ENCODE measurements around the gene HOXC12.

The HOXC12 gene

DNA sequence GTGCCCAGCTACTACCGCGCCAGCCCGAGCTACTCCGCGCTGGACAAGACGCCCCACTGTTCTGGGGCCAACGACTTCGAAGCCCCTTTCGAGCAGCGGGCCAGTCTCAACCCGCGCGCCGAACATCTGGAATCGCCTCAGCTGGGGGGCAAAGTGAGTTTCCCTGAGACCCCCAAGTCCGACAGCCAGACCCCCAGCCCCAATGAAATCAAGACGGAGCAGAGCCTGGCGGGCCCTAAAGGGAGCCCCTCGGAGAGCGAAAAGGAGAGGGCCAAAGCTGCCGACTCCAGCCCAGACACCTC lies 30.9 kb downstream of the HOXC12 start:
- DNase-seq: no peak

DNA sequence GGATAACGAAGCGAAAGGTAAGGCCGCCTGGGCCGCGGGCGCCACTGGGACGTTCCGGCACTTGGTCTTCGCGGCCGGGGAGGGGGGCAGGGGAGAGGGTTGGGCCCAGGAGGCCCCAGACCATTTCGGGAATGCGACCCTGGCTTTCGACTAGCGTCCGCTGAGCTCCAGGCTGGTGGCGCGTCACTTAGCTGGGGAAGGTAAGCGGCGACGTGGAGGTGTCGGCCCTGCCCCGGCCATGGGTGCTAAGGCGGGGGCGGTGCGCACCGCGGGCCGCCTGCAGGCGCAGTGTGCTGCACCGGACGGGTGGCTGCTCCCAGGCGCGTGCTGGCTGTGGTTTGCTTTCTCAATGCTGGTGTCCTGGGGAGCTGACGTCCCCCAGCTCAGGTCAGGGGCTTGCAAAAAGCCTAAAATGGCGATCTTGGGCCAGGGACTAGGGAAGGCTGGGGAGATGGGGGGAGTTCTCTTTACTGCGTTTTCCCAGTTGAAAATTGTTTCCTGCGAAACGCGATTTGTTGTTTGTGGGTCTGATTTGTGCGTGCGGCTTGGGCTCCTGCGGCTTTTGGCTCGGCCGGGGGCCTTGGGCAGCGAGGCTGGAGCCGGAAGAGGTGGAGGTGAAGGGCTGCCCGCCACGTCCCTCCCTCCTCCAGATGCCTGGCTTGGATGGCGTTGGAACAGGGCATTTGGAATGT lies 31.4 kb downstream of the HOXC12 start:
- no peak for DNase-seq

DNA sequence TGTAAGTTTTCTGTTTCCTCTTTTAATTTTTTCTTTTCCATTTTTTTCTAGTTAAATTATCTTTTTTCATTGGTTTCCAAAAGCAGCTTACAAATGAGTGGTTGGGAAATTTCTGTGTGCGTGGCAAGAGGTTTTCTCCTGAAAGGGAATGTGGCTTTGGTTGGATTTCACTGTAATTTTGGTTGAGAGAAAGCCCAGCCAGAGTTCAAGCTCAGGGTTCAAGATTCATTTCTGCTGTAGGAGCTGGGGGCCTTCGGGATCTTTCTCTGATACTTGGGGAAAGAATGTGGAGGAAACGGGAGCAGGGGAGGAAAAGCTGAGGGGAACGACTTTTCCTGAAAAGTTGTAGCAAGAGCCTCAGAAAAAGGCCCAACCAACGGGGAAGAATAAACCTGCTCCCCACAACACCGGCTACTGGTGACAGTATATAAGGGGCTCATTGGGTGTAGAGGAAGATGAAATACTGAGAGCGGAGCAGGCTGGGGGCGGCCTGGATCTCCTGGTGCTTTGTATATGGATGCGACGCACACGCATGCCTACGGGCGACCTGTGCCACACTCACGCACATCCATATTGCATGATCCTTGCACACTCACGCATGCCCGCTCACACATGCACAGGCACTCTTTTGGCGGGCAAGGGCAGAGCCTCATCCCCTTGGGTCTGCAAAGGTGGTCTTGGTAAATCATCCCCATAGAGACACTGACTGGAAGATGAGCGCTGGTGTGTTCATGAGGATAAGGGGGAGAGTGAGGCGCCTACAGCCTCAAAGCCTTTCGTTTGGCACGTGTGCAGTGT lies 32.2 kb downstream of the HOXC12 start:
- DNase-seq: no peak

DNA sequence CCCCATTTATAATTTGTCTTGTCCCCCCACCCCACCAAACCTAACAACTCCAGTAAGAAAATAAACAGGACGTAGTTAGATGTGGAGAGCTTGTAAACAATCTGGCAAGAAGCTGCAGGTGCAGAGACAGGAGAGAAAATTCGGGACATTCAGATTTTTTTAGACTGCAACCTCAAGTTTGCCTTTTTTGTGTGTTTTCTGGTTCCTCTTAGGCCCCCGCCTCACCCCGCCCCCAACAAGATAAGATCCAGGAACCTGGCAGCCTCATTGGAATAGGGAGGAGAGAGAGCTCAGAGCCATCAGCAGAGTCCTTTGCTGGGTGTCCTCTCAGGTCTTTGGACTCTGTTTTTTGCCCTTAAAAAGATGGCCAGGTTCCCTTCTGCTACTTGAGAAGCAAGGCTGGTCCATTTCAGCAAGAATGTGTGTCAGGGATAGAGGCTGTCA lies 33.1 kb downstream of the HOXC12 start:
- DNase-seq: no peak

DNA sequence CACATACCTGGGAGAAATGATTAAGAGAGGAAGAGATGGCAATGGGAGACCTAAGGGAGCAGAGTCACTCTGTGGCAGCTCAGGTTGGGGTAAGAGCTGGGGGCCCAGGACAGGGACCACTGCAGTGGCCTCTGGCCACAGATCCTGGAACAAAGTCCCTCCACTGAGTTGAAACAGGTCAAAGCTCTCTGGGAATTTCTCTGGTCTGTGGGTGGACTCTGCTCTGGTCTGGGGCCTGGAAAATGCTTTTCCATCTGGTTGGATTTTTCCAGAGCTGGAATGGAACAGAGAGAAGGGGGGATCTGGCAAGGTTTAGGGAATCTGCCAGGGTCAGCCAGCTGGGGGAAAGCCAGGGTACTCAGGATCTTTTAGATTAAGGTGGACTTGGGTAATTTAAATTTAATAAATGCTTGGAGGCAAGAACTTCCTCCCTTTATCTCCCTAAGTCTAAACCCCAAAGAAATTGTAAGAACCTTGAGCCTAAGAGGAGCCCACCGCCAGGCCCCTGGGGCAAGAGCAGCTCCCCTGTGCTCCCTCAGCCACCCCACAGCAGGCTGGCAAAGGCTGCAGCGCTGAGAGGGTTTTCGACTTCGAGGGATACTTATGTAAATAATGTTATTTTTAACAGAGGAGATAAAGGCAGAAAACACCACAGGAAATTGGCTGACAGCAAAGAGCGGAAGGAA lies 34.0 kb downstream of the HOXC12 start:
- DNase-seq: no peak

DNA sequence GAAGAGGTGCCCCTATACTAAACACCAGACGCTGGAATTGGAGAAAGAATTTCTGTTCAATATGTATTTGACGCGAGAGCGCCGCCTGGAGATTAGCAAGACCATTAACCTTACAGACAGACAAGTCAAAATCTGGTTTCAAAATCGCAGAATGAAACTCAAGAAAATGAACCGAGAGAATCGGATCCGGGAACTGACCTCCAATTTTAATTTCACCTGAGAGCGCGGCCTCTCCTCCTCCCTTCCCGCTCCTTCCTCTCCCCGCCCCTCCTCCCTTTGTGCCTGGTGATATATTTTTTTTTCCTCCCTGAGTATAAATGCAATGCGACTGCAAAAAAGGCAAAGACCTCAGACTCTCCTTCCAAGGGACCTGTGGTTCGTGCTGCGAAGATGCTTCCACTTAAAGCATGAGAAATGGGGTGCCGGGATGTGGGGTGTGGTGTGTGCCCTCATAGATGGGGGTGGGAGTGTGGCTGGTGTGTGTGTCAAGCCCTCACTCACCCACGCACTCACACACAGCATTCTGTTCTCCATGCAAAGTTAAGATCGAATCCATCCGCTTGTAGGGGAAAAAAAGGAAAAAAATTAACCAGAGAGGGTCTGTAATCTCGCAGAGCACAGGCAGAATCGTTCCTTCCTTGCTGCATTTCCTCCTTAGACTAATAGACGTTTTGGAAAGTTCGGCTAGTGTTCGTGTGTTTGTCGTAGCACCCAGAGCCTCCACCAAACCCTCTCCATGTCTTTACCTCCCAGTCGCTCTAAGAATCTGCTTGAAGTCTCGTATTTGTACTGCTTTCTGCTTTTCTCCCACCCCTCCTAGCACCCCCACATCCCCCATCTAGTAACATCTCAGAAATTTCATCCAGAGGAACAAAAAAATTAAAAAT lies 34.8 kb downstream of the HOXC12 start:
- DNase-seq: no peak

DNA sequence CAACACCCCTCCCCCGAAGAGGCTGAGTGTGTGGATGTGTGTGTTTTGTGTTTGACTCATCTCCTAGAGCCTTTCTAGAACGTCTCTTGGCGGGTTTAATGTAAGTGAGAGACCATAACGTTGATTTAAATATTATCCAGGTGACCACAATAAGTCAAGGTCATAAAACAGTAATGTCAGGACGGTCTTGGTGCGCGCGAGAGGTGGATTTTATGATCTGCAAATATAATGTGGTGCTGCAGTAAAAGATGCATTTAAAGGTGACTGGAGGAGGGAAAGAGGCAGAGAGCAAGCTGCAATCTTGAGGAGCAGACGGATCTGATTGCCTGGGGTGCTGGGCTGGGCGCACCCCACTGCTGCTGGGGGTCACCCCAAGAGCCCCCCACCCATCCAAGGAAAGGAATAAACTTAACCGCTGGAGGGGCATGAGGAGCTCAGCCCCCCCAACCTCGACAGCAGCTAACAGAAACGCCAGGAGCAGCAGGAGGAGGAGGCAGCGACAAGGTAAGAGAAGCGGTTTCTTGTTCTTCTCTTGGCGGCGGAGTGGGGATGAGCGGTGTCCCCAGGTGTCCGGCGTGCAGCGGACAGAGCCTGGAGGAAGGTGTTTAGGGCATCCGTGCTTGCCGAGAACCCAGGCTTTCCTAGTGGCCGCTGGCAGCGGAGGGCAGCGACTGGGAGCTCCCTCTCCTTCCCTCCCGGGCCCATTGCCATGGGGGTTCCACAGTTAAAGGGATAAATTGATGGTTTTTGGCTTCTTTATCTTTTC lies 35.8 kb downstream of the HOXC12 start:
- DNase-seq: no peak

DNA sequence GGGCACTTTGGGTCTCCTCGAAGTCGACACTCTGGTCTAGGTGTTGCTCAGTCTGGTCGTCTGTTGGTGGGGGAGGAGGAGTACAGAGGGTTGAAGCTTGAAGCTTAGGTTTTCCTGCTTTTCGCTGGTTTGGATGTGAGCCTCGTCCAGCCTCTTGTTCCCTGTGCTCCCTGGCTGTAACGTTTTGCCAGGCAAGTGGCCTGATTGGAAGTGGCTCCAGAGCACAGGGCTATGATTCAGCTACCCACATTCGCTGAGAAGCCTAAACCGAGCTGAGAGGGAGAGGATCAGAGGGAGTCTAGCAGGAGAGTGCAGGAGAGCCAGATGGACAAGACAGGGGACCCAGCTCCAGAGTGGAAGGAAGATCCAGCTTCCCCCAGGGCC lies 36.4 kb downstream of the HOXC12 start:
- no peak for DNase-seq

DNA sequence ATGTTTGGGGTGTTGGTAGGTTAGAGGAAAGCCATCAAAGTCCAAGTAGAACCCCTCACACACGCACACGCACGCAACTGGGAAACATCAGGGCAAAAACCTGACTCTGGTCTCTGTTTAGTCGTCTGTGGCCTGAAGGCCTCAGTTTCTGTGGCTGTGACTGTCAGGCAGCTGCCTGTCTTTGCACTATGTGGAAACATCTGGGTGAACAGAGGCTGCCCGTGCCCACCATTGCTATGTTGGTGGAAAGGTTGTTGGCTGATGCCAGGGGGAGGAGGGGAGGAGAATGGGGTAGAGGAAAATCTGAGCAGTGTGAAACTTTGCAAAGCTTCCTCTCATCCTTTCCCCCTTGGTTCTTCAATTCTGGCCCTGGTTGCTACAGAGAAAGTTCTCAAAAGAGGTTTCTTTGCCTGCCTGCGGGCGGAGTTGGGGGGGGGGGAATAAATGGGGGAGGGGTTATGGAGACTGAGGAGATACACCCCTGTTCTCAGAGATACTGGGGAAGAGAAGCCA lies 37.7 kb downstream of the HOXC12 start:
- no peak for DNase-seq

DNA sequence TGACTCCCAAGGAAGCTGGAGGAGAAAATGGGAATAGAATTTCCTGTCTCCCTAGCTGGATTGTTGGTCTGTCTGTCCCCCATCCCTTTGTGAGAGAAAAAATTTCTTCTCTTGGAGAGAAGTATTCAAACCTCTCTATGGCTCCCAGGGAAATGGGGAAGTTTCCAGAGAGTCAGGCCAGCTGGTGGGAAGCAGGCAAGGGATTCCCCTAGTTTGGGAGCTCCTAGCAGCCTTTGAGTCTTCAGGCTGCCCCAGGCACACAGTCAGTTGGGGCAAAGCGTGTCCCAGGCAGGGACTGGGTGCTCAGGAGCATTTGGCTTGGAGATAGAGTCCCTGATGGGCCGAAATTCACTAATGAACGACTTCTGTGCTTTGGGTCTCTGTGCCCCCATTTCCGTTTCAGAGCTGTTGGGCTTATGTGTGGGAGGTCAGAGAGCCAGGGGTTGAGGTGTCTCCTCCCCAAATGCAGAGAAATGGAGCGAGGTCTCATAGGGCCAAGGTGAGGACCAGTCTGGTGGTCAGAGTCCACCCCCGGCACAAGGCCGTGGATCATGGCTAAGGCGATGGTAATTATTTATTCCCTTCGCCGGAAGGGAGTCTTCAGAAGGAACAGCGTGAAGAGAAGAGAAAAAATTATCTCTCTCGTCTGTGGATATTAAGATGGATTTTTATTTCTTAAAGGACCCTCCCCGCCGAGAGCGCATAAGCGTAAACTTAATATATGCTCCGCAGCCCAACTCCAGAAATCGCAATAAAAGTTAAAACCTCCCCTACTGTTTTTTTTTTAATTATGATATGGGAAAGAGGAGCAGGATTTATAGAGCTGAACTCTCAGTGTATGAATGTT lies 38.7 kb downstream of the HOXC12 start:
- DNase-seq: no peak

DNA sequence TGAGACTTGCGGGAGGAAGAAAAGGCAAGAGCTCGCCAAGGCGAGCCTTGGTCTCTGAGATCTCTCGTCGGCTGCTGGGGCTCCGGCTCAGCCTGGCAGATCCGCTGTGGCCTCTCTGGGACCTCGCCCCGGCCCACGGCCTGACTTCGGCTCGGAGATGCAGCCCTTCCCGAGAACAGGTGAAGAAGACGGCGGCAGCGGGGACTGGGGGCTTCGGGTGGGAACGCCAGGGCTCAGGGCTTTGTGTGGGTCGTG lies 39.2 kb downstream of the HOXC12 start:
- DNase-seq: no peak

DNA sequence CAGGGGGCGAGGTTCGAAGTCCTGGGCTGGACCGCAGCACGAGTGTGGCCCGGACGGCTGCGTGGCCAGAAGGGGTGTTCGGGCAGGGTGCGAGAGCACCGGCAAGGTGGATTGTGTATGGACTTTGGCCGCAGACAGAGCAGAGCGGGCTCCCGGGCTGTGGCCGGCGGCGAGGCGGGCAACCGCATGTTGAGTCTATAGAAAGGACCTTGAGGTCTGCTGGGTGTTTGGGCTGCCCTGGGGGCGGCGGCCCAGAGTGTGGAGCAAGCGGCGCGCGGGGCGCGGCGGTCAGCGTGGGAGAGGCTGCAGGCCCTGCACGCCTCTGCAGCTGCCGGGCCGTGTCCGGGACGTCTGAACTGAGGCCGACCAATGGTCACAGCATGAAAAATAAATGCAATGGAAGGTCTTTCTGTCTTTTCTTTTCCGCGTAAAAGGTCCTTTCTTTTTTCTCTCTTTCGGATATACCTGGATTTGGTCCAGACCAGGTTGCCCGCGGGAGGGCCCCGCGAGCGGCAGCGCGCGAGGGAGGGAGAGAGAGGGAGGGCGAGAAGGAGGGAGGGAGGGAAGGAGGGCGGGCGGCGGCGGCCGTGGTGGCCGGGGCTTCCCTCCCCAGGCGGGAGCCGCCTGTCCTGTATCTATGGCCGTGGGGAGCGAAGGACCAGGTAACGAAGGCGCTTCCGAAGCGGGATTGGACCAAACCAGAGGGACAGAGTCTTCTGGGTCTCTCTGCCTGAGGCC lies 39.7 kb downstream of the HOXC12 start:
- DNase-seq: no peak

DNA sequence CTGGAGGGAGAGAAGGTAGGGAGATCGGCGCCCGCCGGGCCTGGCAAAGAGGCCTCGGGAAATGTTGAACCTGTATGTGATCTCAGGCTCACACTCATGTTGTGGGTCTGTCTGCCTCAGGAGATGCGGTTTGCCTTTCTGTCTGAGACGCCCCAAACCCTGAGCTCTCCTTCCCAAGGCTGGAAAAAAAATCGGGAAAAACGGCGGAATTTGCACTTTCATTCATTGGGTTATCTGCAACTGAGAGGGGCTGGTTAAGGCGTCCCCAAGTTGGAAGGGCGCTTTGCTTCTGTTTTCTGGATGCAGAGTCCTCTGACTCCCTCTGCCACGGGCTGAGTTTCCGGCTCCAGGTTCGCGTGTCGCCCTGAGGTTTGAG lies 40.3 kb downstream of the HOXC12 start:
- DNase-seq: no peak

DNA sequence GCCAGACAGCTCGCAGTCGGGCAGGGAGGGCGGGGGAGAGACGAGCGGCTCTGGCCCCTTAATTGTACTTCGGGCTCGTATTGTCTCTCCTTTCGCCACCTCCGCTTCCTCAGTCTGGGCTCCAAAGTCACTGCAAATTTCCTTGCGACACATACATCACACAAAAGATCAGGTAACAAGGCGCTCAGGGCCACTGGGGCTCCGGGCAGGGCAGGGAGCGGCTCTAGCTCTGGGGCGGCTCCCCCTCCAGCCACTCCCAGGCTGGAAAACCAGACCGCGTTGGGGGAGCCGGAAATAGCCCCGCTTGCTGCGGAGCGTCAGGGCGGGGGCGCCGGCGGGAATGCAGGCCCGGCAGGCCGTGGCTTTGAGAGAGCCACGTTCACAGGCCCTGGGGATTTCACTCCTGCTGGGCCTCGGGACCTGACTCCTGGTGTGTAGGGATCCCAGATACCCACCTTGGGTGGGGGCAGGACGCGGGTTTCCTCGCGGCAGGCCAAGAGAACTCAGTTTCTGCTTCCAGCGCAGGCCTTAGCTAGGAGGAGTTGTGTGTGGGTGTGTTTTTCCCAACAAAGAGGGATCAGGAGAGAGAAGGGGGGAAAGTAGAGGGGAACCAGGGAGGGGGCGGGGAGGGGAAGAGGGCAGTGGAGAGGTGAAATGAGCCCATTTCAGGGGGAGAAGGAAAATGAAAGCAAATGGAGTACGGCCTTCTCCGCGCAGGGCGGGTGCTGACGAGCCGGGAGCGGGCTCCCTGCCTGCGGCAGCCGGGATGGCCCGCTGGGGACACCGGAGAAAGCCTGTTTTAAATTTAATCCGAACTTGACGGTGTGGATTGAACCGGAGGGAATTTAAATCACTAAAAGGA lies 40.9 kb downstream of the HOXC12 start:
- no peak for DNase-seq

DNA sequence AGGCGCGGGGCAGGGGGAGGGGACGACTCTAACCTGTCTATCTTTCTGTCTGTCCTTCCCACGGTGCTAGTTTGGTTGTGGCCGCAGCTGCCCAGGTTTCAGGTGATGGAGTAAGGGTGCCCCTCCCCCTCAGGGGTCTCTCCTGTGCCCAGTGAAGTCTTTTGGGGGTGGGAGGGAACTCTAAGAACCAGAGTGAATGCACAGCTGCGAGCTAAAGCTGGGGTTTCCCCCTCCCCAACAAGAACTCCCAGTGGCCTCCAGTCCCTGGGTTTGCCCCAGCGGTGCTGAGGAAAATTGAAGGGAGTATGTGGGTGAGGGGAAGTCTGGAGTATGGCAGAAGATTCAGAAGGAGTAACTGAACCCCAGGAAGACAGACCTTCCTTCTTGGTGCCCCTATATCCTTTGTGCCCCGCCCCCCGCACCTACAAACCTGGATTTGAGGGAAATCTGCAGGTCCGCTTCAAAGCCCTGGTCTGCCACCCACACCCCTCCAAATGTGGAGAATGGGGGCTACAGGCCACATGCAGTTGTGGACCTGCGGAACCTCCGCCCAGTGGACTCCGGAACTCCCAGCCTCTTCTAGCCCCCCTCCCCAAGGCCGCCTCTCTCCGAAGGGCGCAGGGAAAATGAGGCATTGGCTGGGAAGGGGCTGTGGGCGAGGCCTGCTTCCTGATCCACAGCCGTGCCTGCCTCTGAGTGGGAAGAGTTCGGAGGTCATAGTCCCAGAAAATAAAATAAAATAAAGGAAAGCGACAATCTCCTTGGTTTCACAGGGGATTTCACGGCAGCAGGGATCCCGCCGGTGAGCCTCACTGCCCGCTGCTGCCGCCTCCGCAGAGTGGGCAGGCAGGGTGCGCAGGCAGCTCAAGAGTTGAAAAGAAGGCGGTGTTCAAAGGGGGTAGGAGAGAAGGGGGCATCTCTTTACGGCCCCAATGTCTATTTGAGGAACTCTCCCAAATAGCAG lies 41.8 kb downstream of the HOXC12 start:
- DNase-seq: no peak

DNA sequence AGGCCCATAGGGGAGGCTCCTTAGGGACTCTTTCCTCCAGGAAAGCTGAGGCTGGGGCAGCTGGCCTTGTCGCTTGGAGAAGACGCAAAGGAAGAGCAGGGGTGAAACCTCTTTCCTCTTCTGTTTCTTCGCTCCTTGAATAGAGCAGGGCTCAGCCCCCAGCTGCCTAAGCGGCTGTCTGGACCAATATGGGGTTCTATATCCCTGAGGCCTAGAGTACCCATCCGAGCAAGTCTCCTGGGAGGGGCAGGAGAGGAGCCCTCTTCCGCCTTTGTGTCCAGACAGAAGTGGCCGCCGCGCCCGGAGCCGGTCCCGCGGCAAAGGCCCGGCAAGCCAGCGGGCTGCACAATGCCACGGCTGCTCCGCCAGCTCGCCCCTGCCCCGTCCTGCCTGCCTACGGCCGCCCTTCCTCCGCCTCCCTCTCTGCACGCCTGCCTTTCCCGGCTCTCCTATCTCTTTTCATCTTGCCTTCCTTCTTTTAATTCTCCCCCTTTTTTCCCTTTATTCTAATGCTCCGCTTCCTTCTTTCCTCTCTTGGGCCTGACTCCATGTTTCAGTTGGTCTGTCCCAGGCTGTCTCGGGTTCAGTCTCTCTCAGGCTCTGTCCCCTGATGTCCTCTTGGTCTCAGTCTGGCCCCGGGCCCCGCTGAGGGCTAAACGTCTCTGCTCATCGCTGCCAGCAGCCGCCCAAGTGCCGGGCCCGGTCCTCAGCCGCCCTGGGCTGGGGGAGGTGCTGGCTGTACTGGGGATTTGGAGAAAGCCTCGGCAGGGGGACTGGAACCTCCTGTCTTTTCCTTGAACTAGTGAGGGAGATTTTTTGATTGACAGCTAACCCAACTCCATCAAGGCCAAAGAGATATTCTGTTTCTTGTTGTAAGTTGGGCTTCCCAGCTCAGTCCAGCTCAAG lies 42.8 kb downstream of the HOXC12 start:
- DNase-seq: no peak

DNA sequence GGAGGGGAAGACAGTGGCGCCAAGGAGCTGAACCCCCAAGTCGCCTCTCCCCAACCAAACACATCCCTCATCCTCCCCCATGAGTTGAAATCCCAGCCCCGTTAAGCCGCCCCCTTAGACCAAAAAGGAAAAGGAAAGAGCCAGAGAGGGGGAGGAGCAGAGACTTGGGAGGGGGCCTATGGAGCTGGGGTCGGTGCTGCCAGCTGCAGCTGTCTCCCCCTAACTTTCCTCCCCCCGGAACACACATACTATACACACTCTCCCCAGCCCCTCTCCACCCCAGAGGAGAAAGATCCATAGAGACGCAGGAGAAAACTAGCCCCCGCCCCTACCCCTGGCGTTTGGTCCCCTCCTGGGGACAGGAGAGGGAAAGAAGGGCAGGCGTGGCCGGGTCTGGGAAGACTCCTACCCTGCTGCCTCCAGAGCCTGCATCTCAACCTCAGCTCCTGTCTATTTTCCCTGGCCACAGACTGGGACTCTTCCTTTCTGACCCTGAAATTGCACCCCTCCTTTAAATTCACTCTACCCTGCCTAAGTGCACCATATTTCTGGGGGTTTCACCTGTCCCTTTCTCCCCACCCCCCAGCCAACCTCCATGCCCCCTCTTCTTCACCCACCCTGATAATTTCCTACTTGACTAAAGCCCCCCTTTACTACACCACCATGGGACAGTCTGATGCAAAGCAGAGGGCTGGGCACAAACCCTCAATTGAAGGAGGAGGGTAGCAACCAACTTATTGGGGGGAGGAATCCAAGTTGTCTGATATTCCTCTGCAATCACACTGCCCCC lies 43.6 kb downstream of the HOXC12 start:
- no peak for DNase-seq
